ENCODE measurements around the gene KLF15.

Gene KLF15

DNA sequence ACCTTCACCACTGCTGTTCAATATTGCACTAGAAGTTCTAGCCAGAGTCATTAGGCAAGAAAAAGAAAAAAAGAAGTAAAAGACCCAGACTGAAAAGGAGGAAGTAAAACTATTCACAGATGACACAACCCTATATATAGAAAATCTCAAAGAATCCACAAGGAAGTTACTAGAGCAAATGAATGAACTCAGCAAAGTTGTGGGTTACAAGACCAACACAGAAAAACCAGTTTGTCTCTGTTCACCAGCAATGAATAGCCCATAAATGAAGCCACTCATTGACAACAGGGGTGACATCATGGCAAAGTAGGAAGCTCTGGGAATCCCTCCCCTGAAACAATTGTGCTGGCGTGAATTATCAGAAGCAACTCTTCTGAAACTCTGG lies 42.1 kb upstream of the KLF15 start:
- TF ChIP-seq, protein P1, sequence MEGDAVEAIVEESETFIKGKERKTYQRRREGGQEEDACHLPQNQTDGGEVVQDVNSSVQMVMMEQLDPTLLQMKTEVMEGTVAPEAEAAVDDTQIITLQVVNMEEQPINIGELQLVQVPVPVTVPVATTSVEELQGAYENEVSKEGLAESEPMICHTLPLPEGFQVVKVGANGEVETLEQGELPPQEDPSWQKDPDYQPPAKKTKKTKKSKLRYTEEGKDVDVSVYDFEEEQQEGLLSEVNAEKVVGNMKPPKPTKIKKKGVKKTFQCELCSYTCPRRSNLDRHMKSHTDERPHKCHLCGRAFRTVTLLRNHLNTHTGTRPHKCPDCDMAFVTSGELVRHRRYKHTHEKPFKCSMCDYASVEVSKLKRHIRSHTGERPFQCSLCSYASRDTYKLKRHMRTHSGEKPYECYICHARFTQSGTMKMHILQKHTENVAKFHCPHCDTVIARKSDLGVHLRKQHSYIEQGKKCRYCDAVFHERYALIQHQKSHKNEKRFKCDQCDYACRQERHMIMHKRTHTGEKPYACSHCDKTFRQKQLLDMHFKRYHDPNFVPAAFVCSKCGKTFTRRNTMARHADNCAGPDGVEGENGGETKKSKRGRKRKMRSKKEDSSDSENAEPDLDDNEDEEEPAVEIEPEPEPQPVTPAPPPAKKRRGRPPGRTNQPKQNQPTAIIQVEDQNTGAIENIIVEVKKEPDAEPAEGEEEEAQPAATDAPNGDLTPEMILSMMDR (IDR thresholded peaks at IDR 0.05) = no peak
- no peak for TF ChIP-seq ZFX (IDR thresholded peaks at IDR 0.05; ENCODE audit: borderline replicate concordance)
- no peak overlapping the region for H3K27ac ChIP-seq

- H3K27ac ChIP-seq = no peak overlapping the region
- TF ChIP-seq, protein P1 (IDR thresholded peaks at IDR 0.05) = no peak
- TF ChIP-seq ZFX (IDR thresholded peaks at IDR 0.05; ENCODE audit: borderline replicate concordance) = no peak
These were observed 41.5 kb upstream of the KLF15 start for GRCh38 chr3:126398423-126399350.

GRCh38 chr3:126397610-126398422 lies 40.6 kb upstream of the KLF15 start:
- no peak overlapping the region for H3K27ac ChIP-seq
- TF ChIP-seq, protein P1 (IDR thresholded peaks at IDR 0.05) = no peak
- TF ChIP-seq ZFX (IDR thresholded peaks at IDR 0.05; ENCODE audit: borderline replicate concordance) = no peak

DNA sequence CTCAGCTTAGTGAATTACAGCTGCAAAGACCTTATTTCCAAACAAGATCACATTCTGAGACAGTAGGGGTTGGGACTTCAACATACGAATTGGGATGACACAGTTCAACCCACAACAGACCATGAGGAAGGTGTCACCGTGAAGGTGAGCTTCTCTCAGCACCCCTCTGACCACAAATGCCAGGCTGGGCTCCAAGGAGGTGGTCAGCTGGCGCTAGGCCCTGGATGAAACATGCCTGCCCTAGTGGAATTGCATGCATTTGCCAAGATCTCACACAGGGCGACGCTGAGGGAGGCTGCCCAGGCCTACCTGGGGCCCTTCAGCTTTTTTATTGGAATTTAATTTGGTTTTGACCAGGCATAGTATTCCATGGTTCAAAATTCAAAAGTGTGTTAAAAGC lies 39.3 kb upstream of the KLF15 start:
- TF ChIP-seq, protein P1 (IDR thresholded peaks at IDR 0.05) = no peak
- no peak for TF ChIP-seq ZFX (IDR thresholded peaks at IDR 0.05; ENCODE audit: borderline replicate concordance)
- no peak overlapping the region for H3K27ac ChIP-seq

DNA sequence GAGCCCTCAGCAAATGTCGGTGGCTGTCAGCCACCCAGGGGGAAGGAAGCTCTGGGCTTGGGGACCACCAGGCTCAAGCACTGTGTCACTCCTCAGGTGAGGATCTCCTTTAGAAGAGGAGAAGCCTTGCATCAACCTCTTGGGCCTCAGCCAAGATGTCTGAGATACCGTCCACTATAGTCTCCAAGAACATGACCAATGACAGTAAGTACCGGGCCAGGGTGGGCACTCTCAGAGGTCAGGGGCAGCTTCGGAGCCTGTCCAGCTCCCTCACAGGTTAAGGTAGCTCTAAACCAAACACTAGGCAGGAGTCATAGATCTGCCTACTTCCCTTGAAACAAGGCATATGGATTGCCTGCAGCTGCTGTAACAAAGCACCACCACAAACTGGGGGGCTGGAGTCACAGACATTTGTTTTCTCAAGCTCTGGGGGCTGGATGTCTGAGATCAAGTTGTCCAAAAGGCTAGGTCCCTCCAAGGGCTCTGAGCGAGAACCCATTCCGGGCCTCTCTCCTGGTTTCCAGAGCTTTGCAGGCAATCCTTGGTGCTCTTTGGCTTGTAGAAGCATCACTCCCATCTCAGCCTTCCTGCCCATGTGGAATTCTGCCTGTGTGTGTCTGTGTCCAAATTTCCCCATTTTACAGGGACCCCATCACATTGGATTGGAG lies 38.8 kb upstream of the KLF15 start:
- H3K27ac ChIP-seq = no peak overlapping the region
- TF ChIP-seq ZFX (IDR thresholded peaks at IDR 0.05; ENCODE audit: borderline replicate concordance) = no peak
- TF ChIP-seq, protein P1 (IDR thresholded peaks at IDR 0.05) = no peak

GRCh38 chr3:126394977-126395321 lies 37.7 kb upstream of the KLF15 start:
- TF ChIP-seq, protein P1 (IDR thresholded peaks at IDR 0.05) = no peak
- TF ChIP-seq ZFX (IDR thresholded peaks at IDR 0.05; ENCODE audit: borderline replicate concordance) = no peak
- no peak overlapping the region for H3K27ac ChIP-seq

All from 22Rv1 (cell line).